ENCODE data around the gene KCNK7. TPM values are rescaled to one million over a fixed set of nuclear protein-coding genes. Genes with fewer than 3 reads are reported as not detected.

The KCNK7 gene
- total and polyA plus RNA-seq, 2 donors (not counting 3 experiments of a cell fraction or from before 2014, with no cell fraction given) = 0.17 to 0.60 TPM

GRCh38 chr11:65576867-65577755, 18.5 kb downstream of the KCNK7 start:
- H2AFZ ChIP-seq (ENCODE audit: low read depth, low read length) = no peak overlapping the region
- H3K79me2 ChIP-seq (ENCODE audit: control insufficient read depth, insufficient read depth, low read length) = peaks cover 11% of the 10 kb centered on the region
- TF ChIP-seq MAX (IDR thresholded peaks at IDR 0.05; ENCODE audit: insufficient read depth, insufficient read length) (no peak), POLR2AphosphoS5 (IDR thresholded peaks at IDR 0.05; ENCODE audit: insufficient read depth, low read depth, low read length) (peak; percentile 53)
- H3K27ac ChIP-seq (ENCODE audit: insufficient read depth, low read depth, low read length) = peak overlapping the region; percentile 16
- peak overlapping the region in 1 of 3 experiments; percentile 23 for H3K4me3 ChIP-seq (replicated peaks in 1 of 3; ENCODE audit: insufficient read depth in 1 of 3, low read depth in 1 of 3, low read length in 3 of 3)
- BruUV-seq (replicated peaks) = no TSS peak
- H3K9ac ChIP-seq (replicated peaks; ENCODE audit: extremely low read depth, insufficient read depth, low read length) = peak overlapping the region; percentile 20
- no peaks in the 10 kb centered on the region for H3K9me1 ChIP-seq (replicated peaks; ENCODE audit: control insufficient read depth, extremely low read depth, insufficient read depth, low read length)
- CTCF ChIA-PET = interaction anchor here (0.7 to 9.7 kb wide), 3 partner anchors 13 to 36 kb away, joined by 3 to 167 read pairs (median 22); no protein-coding TSS in a partner anchor
- H3K36me3 ChIP-seq (ENCODE audit: control insufficient read depth in 2 of 2, extremely low read depth in 1 of 2, insufficient read depth in 2 of 2, low read length in 2 of 2) = no peaks in the 10 kb centered on the region
- POLR2A ChIA-PET = interaction anchor here (1.1 kb wide), 1 partner anchor 16 kb away, joined by 3 read pairs; no protein-coding TSS in a partner anchor
- dilution Hi-C loops (cut with MboI; ENCODE audit: extremely low pct_ligation_motif_present, low sequenced_read_pairs) (no loop called here), intact Hi-C loops (cut with micrococcal nuclease) (no loop called here)
- H3K27me3 ChIP-seq (ENCODE audit: control insufficient read depth in 2 of 2, insufficient read depth in 2 of 2, low read length in 2 of 2) = no peaks in the 10 kb centered on the region
- H3K4me2 ChIP-seq (ENCODE audit: insufficient read depth, low read length) = peak overlapping the region; percentile 41
- FAIRE-seq = peak; percentile 86
- no peaks in the 10 kb centered on the region for H3K9me3 ChIP-seq (replicated peaks; ENCODE audit: control insufficient read depth, insufficient read depth, low read length)
- H4K20me1 ChIP-seq (replicated peaks; ENCODE audit: control insufficient read depth, extremely low read depth, insufficient read depth, low read length) = no peaks in the 10 kb centered on the region
- H3K4me1 ChIP-seq (ENCODE audit: control insufficient read depth, extremely low read depth, insufficient read depth, low read length) = peaks cover 36% of the 10 kb centered on the region
- peak; percentile 52 for DNase-seq (ENCODE audit: low read depth, low spot score)

GRCh38 chr11:65576232-65576866, 19.3 kb downstream of the KCNK7 start:
- Histone ChIP-seq H3K79me2 (ENCODE audit: control insufficient read depth, insufficient read depth, low read length) (peaks cover 15% of the 10 kb centered on the region), H3K9me3 (replicated peaks; ENCODE audit: control insufficient read depth, insufficient read depth, low read length) (no peaks in the 10 kb centered on the region), H3K4me3 (replicated peaks in 1 of 3; ENCODE audit: insufficient read depth in 1 of 3, low read depth in 1 of 3, low read length in 3 of 3) (peak overlapping the region; percentile 16 to 34 (median 23)), H3K36me3 (ENCODE audit: control insufficient read depth in 2 of 2, extremely low read depth in 1 of 2, insufficient read depth in 2 of 2, low read length in 2 of 2) (no peaks in the 10 kb centered on the region), H3K4me2 (ENCODE audit: insufficient read depth, low read length) (peak overlapping the region; percentile 41), H2AFZ (ENCODE audit: low read depth, low read length) (no peak overlapping the region), H3K4me1 (ENCODE audit: control insufficient read depth, extremely low read depth, insufficient read depth, low read length) (peaks cover 43% of the 10 kb centered on the region), H3K27ac (ENCODE audit: insufficient read depth, low read depth, low read length) (no peak overlapping the region), H4K20me1 (replicated peaks; ENCODE audit: control insufficient read depth, extremely low read depth, insufficient read depth, low read length) (no peaks in the 10 kb centered on the region), H3K27me3 (ENCODE audit: control insufficient read depth in 2 of 2, insufficient read depth in 2 of 2, low read length in 2 of 2) (no peaks in the 10 kb centered on the region), H3K9ac (replicated peaks; ENCODE audit: extremely low read depth, insufficient read depth, low read length) (peak overlapping the region; percentile 20), H3K9me1 (replicated peaks; ENCODE audit: control insufficient read depth, extremely low read depth, insufficient read depth, low read length) (no peaks in the 10 kb centered on the region)
- ChIA-PET CTCF (interaction anchor here (1.4 to 9.7 kb wide), 3 partner anchors 14 to 51 kb away, joined by 3 to 167 read pairs (median 22); no protein-coding TSS in a partner anchor), POLR2A (interaction anchor here (1.1 kb wide), 1 partner anchor 17 kb away, joined by 3 read pairs; no protein-coding TSS in a partner anchor)
- intact Hi-C loops (cut with micrococcal nuclease) = no loop called here
- DNase-seq (ENCODE audit: low read depth, low spot score) = no peak
- no peak for TF ChIP-seq POLR2A (IDR thresholded peaks at IDR 0.05; ENCODE audit: low read depth, low read length)
- TF ChIP-seq GATA2 (IDR thresholded peaks at IDR 0.05; ENCODE audit: insufficient read depth, insufficient read length, low read depth, low read length) = no peak
- TF ChIP-seq POLR2AphosphoS5 (IDR thresholded peaks at IDR 0.05; ENCODE audit: insufficient read depth, low read depth, low read length) = no peak
- TF ChIP-seq, protein P1, sequence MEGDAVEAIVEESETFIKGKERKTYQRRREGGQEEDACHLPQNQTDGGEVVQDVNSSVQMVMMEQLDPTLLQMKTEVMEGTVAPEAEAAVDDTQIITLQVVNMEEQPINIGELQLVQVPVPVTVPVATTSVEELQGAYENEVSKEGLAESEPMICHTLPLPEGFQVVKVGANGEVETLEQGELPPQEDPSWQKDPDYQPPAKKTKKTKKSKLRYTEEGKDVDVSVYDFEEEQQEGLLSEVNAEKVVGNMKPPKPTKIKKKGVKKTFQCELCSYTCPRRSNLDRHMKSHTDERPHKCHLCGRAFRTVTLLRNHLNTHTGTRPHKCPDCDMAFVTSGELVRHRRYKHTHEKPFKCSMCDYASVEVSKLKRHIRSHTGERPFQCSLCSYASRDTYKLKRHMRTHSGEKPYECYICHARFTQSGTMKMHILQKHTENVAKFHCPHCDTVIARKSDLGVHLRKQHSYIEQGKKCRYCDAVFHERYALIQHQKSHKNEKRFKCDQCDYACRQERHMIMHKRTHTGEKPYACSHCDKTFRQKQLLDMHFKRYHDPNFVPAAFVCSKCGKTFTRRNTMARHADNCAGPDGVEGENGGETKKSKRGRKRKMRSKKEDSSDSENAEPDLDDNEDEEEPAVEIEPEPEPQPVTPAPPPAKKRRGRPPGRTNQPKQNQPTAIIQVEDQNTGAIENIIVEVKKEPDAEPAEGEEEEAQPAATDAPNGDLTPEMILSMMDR (IDR thresholded peaks at IDR 0.05; ENCODE audit: extremely low read depth in 1 of 2, insufficient read depth in 1 of 2, low read depth in 1 of 2, low read length in 2 of 2) = no peak
- no peak for TF ChIP-seq JUN (IDR thresholded peaks at IDR 0.05; ENCODE audit: borderline replicate concordance, insufficient read depth, insufficient read length, low read depth)
- no peak for TF ChIP-seq EZH2 (IDR thresholded peaks at IDR 0.05; ENCODE audit: borderline replicate concordance, low read depth, low read length, severe bottlenecking)
- no peak for TF ChIP-seq MAX (IDR thresholded peaks at IDR 0.05; ENCODE audit: insufficient read depth, insufficient read length)
- no peak for TF ChIP-seq MYC (IDR thresholded peaks at IDR 0.05; ENCODE audit: low read depth, low read length)
- no peak for TF ChIP-seq FOS (IDR thresholded peaks at IDR 0.05; ENCODE audit: borderline replicate concordance, insufficient read depth, low read length)
- BruUV-seq (replicated peaks) = no TSS peak
- FAIRE-seq = peak; percentile 33
- dilution Hi-C loops (cut with MboI; ENCODE audit: extremely low pct_ligation_motif_present, low sequenced_read_pairs) = no loop called here

All from endothelial cell of umbilical vein (primary cell).